WTC11 (cell line): ENCODE data around the gene RGS9BP. TPM values are rescaled to one million over a fixed set of nuclear protein-coding genes. Genes with fewer than 3 reads are reported as not detected.

Source experiments
- ATAC-seq: fragments of 200-7000 bp; cut with Tn5 transposase; 2 replicates; pipeline ENCODE4 v1.10.0; 2021; ENCODE audit warnings: mild to moderate bottlenecking, moderate library complexity
- CTCF ChIA-PET: fragments of 300-600 bp; sonication (Branson Sonifier 250); formaldehyde crosslinking; loops from one replicate; lab custom pipeline; 2021; ENCODE audit warnings: antibody characterized with exemption; lab: Charles Lee
- POLR2A ChIA-PET: fragments of 350-600 bp; sonication (Branson Sonifier 250); formaldehyde crosslinking; loops from one replicate; lab custom pipeline; 2021; ENCODE audit warnings: antibody characterized with exemption; lab: Charles Lee
- DNase-seq: peaks from one replicate; pipeline ENCODE4 v3.0.0; 2021; ENCODE audit warnings: low spot score
- H3K27ac Mint-ChIP-seq: 2 replicates; pipeline ENCODE4 v1.8.0; 2021; ENCODE audit warnings: mixed read lengths
- H3K27me3 Mint-ChIP-seq: 2 replicates; pipeline ENCODE4 v1.8.0; 2021; ENCODE audit warnings: low read depth, mild to moderate bottlenecking, moderate library complexity, mixed read lengths
- H3K36me3 Mint-ChIP-seq: 2 replicates; pipeline ENCODE4 v1.8.0; 2021; ENCODE audit warnings: mixed read lengths
- H3K4me1 Mint-ChIP-seq: 2 replicates; pipeline ENCODE4 v1.8.0; 2022; ENCODE audit warnings: mixed read lengths
- H3K4me3 Mint-ChIP-seq: 2 replicates; pipeline ENCODE4 v1.8.0; 2021; ENCODE audit warnings: mild to moderate bottlenecking, moderate library complexity, mixed read lengths
- H3K9me3 Mint-ChIP-seq: 2 replicates; pipeline ENCODE4 v1.8.0; 2021; ENCODE audit warnings: mixed read lengths
- E2F5 ChIP-seq: sonication (generic); formaldehyde crosslinking; IDR thresholded peaks from 2 replicates; pipeline ENCODE4 v1.8.1; 2022; ENCODE audit warnings: mild to moderate bottlenecking, moderate library complexity, missing genetic modification reagents
- ERG ChIP-seq: fragments of 250-450 bp; sonication (Bioruptor Pico); IDR thresholded peaks from 2 replicates; pipeline ENCODE4 v1.8.0; 2021; ENCODE audit warnings: mild to moderate bottlenecking
- FOXP1 ChIP-seq: sonication (generic); formaldehyde crosslinking; IDR thresholded peaks from 2 replicates; pipeline ENCODE4 v1.8.0; 2022; ENCODE audit warnings: missing genetic modification reagents, mild to moderate bottlenecking, moderate library complexity, borderline replicate concordance
- HMGXB4 ChIP-seq: sonication (generic); formaldehyde crosslinking; IDR thresholded peaks from 2 replicates; pipeline ENCODE4 v1.8.1; 2023; ENCODE audit warnings: mild to moderate bottlenecking, moderate library complexity, missing genetic modification reagents
- IRF2 ChIP-seq: sonication (generic); formaldehyde crosslinking; IDR thresholded peaks from 2 replicates; pipeline ENCODE4 v1.8.0; 2022; ENCODE audit warnings: low read depth, missing genetic modification reagents, borderline replicate concordance
- JAZF1 ChIP-seq: fragments of 250-450 bp; sonication (Bioruptor Pico); IDR thresholded peaks from 2 replicates; pipeline ENCODE4 v1.9.0; 2021; ENCODE audit warnings: moderate library complexity, mild to moderate bottlenecking, inconsistent platforms
- SP1 ChIP-seq: sonication (generic); formaldehyde crosslinking; conservative IDR thresholded peaks from 2 replicates; pipeline ENCODE4 v1.8.1; 2022; ENCODE audit warnings: missing genetic modification reagents
- STAT6 ChIP-seq: sonication (generic); formaldehyde crosslinking; conservative IDR thresholded peaks from 2 replicates; pipeline ENCODE4 v1.8.1; 2023; ENCODE audit warnings: mild to moderate bottlenecking, low read depth, missing genetic modification reagents, moderate library complexity
- ZNF281 ChIP-seq: sonication (generic); formaldehyde crosslinking; IDR thresholded peaks from 2 replicates; pipeline ENCODE4 v1.8.0; 2023; ENCODE audit warnings: mild to moderate bottlenecking, missing genetic modification reagents
- ZNF396 ChIP-seq: fragments of 250-450 bp; sonication (Bioruptor Pico); IDR thresholded peaks from 2 replicates; pipeline ENCODE4 v1.8.0; 2021; ENCODE audit warnings: mild to moderate bottlenecking, moderate library complexity, borderline replicate concordance
- ZNF671 ChIP-seq: fragments of 250-450 bp; sonication (Bioruptor Pico); IDR thresholded peaks from 2 replicates; pipeline ENCODE4 v1.8.0; 2021; ENCODE audit warnings: mild to moderate bottlenecking
- total RNA-seq: library from RNA; stranded (reverse); gene quantifications from 3 replicates; pipeline ENCODE4 v1.2.3, GENCODE V29; 2021

The RGS9BP gene
- total RNA-seq, 1 experiment from 2014 or later: 0.24 TPM

GRCh38 chr19:32672841-32673240 is 2.8 kb upstream of the RGS9BP start (continued):
- TF ChIP-seq IRF2 (CRISPR knock-in tag) (no peak), JAZF1 (no peak), ZNF396 (CRISPR knock-in tag) (no peak), HMGXB4 (CRISPR knock-in tag) (no peak), ZNF281 (CRISPR knock-in tag) (no peak)

- H3K9me3 Mint-ChIP-seq: no peaks in the 10 kb centered on the region
- TF ChIP-seq ZNF671 (no peak), STAT6 (CRISPR knock-in tag) (no peak)
- no peaks in the 10 kb centered on the region; the same call in 1 of the 2 replicates for H3K36me3 Mint-ChIP-seq
- peak overlapping the region; percentile 94 for H3K4me3 Mint-ChIP-seq
- ChIA-PET CTCF (interaction anchor here (0.8 to 1.6 kb wide), 3 partner anchors 16 to 74 kb away, joined by 3 to 5 read pairs (median 4); no protein-coding TSS in a partner anchor), POLR2A (interaction anchor here (0.8 kb wide), 1 partner anchor 19 kb away, joined by 4 read pairs; no protein-coding TSS in a partner anchor)
- H3K27ac Mint-ChIP-seq: no peak overlapping the region
- peaks cover 35% of the 10 kb centered on the region for H3K27me3 Mint-ChIP-seq
- DNase-seq (no peak), ATAC-seq (no peak)
- peaks cover 30% of the 10 kb centered on the region for H3K4me1 Mint-ChIP-seq
Measured at GRCh38 chr19:32673573-32673972, 2.1 kb upstream of the RGS9BP start.

GRCh38 chr19:32674153-32674930 is 1.3 kb upstream of the RGS9BP start:
- no peaks in the 10 kb centered on the region for H3K9me3 Mint-ChIP-seq
- H3K4me1 Mint-ChIP-seq: peaks cover 30% of the 10 kb centered on the region
- ATAC-seq (no peak), DNase-seq (no peak)
- H3K27me3 Mint-ChIP-seq: peaks cover 41% of the 10 kb centered on the region
- TF ChIP-seq ERG (CRISPR knock-in tag) (no peak), FOXP1 (CRISPR knock-in tag) (peak; percentile 62; the same call in 1 of the 2 replicates), IRF2 (CRISPR knock-in tag) (no peak), SP1 (CRISPR knock-in tag) (no peak), E2F5 (peak; percentile 7; the same call in 1 of the 2 replicates)
- no peaks in the 10 kb centered on the region; the same call in 1 of the 2 replicates for H3K36me3 Mint-ChIP-seq
- ChIA-PET POLR2A (interaction anchor here (0.8 kb wide), 1 partner anchor 19 kb away, joined by 4 read pairs; no protein-coding TSS in a partner anchor), CTCF (interaction anchor here (0.8 to 1.8 kb wide), 5 partner anchors 19 to 502 kb away, joined by 3 to 6 read pairs (median 4); partner anchors contain the start of gene TDRD12)
- peak overlapping the region; percentile 92; the same call in 1 of the 2 replicates for H3K27ac Mint-ChIP-seq
- H3K4me3 Mint-ChIP-seq: peak overlapping the region; percentile 94
